HepG2 (cell line): ENCODE results near the gene RASA3. TPM values are rescaled to one million over a fixed set of nuclear protein-coding genes. Genes with fewer than 3 reads are reported as not detected.

Experiments
- ATAC-seq: fragments of 200-7000 bp; cut with Tn5 transposase; 3 replicates; pipeline ENCODE4 v1.9.1; 2020; ENCODE audit warnings: mild to moderate bottlenecking, moderate library complexity
- BruUV-seq: library from RNA; stranded (reverse); fragments of 400-500 nt; replicated peaks from 2 replicates; lab custom pipeline; 2021; lab: Mats Ljungman, UMichigan
- CTCF ChIA-PET: fragments of 300-600 bp; formaldehyde crosslinking; extraction: SDS; loops from one replicate; lab custom pipeline; 2021; ENCODE audit warnings: low total read pairs, inconsistent platforms, low intra/inter-chr PET ratio; lab: Yijun Ruan, JAX
- POLR2A ChIA-PET: fragments of 350-600 bp; sonication (Branson Sonifier 250); formaldehyde crosslinking; loops from one replicate; lab custom pipeline; 2020; ENCODE audit warnings: antibody characterized with exemption, inconsistent platforms; lab: Yijun Ruan, JAX
- DNase-seq: peaks from one replicate; pipeline ENCODE4 v3.0.0-alpha.2; 2015; ENCODE audit warnings: low spot score
- FAIRE-seq: peaks from 3 replicates; lab custom pipeline; 2011; peaks lifted over from hg19 to GRCh38; lab: Jason Lieb, UNC
- H2AFZ ChIP-seq: one replicate; pipeline ENCODE4 v1.6.1; 2011; ENCODE audit warnings: low read length, inconsistent platforms
- H3K27ac ChIP-seq: fragments of 300-600 bp; 3 replicates; pipeline ENCODE4 v1.8.0; 2011; ENCODE audit warnings: mixed run types, mild to moderate bottlenecking, mixed read lengths, low read length, inconsistent platforms; ENCODE audit not compliant: insufficient read depth; ENCODE audit errors: extremely low read length
- H3K27me3 ChIP-seq, 2 experiments: fragments of 200-600 bp in 1 of 2; 2 replicates in 1 of 2; 3 replicates in 1 of 2; pipeline versions ENCODE4 v1.6.0 to v1.8.0; 2011; ENCODE audit warnings: low read length in 2 of 2, mild to moderate bottlenecking in 2 of 2, moderate library complexity in 2 of 2, inconsistent platforms in 1 of 2; ENCODE audit not compliant: insufficient read depth in 2 of 2, control insufficient read depth in 1 of 2
- H3K36me3 ChIP-seq, 2 experiments: fragments of 200-600 bp in 1 of 2; replicated peaks in 1 of 2; 2 replicates in 1 of 2; 3 replicates in 1 of 2; pipeline versions ENCODE4 v1.5.1 to v1.8.0; 2011; ENCODE audit warnings: low read length in 2 of 2, inconsistent platforms in 1 of 2; ENCODE audit not compliant: insufficient read depth in 2 of 2, control insufficient read depth in 1 of 2
- H3K4me1 ChIP-seq: 2 replicates; pipeline ENCODE4 v1.5.1; 2012; ENCODE audit warnings: low read length, inconsistent platforms; ENCODE audit not compliant: insufficient read depth
- H3K4me2 ChIP-seq: 2 replicates; pipeline ENCODE4 v1.6.0; 2011; ENCODE audit warnings: low read depth, low read length, inconsistent platforms
- H3K4me3 ChIP-seq, 3 experiments: fragments of 200-600 bp in 1 of 3; sonication (generic), shearing (Covaris generic) in 1 of 3; replicated peaks in 1 of 3; 2 replicates each; pipeline ENCODE4 v1.5.1; 2011 to 2016; ENCODE audit warnings: low read length in 3 of 3, inconsistent platforms in 2 of 3, low read depth in 2 of 3, mild to moderate bottlenecking in 2 of 3, control low read depth in 1 of 3, mixed read lengths in 1 of 3; ENCODE audit not compliant: insufficient read depth in 1 of 3
- H3K79me2 ChIP-seq: one replicate; pipeline ENCODE4 v1.6.1; 2011; ENCODE audit warnings: low read length, inconsistent platforms; ENCODE audit not compliant: insufficient read depth
- H3K9ac ChIP-seq: 2 replicates; pipeline ENCODE4 v1.6.0; 2011; ENCODE audit warnings: mild to moderate bottlenecking, low read depth, low read length, inconsistent platforms; ENCODE audit not compliant: insufficient read depth
- H3K9me3 ChIP-seq: 2 replicates; pipeline ENCODE4 v1.5.1; 2012; ENCODE audit warnings: mild to moderate bottlenecking, low read length
- H4K20me1 ChIP-seq: 2 replicates; pipeline ENCODE4 v1.6.0; 2011; ENCODE audit warnings: inconsistent platforms, mild to moderate bottlenecking, low read length, moderate library complexity; ENCODE audit not compliant: insufficient read depth
- SOX6 ChIP-seq, 2 experiments: fragments of 450-650 bp in 1 of 2; sonication (generic) in 1 of 2; formaldehyde crosslinking in 1 of 2; IDR thresholded peaks; 2 replicates each; pipeline versions ENCODE4 v1.4.0 to v1.6.1; 2017 to 2020; ENCODE audit warnings: antibody characterized with exemption in 1 of 2, mild to moderate bottlenecking in 1 of 2, missing genetic modification reagents in 1 of 2
- SUZ12 ChIP-seq: fragments of 150-350 bp; IDR thresholded peaks from 2 replicates; pipeline ENCODE4 v1.6.1; 2014; ENCODE audit warnings: low read depth, low read length
- TSC22D2 ChIP-seq: sonication (generic); formaldehyde crosslinking; IDR thresholded peaks from 2 replicates; pipeline ENCODE4 v1.5.1; 2020; ENCODE audit warnings: missing genetic modification reagents, mild to moderate bottlenecking, borderline replicate concordance
- WGBS: methylation state at CpG from one replicate; pipeline ENCODE4 v1.1.6; 2017; ENCODE audit warnings: low lambda C conversion rate; 5-methylcytosine and 5-hydroxymethylcytosine counted together
- in situ Hi-C: cut with HindIII; loops from 2 replicates; pipeline ENCODE4 v1.10.0; 2017; ENCODE audit warnings: low pct_unique_long_range_greater_than_20kb; ENCODE audit not compliant: extremely low pct_ligation_motif_present
- intact Hi-C: fragments of 100-400 bp; cut with micrococcal nuclease; formaldehyde crosslinking; loops from one replicate; pipeline ENCODE4 v1.10.0; 2022; ENCODE audit not compliant: unreplicated experiment
- polyA plus RNA-seq, 8 experiments: library from polyadenylated mRNA; depleted of rRNA in 3 of 8; stranded (reverse) in 7 of 8; unstranded in 1 of 8; fragments of >200 nt; fragmentation: Illumina TruSeq in 4 of 8; extraction: Trizol in 4 of 8; gene quantifications; 2 replicates each; pipeline versions ENCODE4 v1.2.1 to v1.2.3, GENCODE V29; 2011 to 2016; ENCODE audit warnings: low read depth in 4 of 8, missing spikeins in 1 of 8, mixed read lengths in 1 of 8; ENCODE audit not compliant: insufficient read depth in 1 of 8
- total RNA-seq, 5 experiments: library from RNA; depleted of rRNA; stranded (reverse); fragments of >200 nt; fragmentation: Illumina TruSeq; extraction: Trizol; gene quantifications; 2 replicates each; pipeline ENCODE4 v1.2.3, GENCODE V29; 2016; ENCODE audit warnings: low read depth in 1 of 5

Gene RASA3
- total and polyA plus RNA-seq, 2 of the 13 experiments (the other 11 are each of a cell fraction or from before 2014, with no cell fraction given), result 0.05 TPM; not detected in 1

DNA sequence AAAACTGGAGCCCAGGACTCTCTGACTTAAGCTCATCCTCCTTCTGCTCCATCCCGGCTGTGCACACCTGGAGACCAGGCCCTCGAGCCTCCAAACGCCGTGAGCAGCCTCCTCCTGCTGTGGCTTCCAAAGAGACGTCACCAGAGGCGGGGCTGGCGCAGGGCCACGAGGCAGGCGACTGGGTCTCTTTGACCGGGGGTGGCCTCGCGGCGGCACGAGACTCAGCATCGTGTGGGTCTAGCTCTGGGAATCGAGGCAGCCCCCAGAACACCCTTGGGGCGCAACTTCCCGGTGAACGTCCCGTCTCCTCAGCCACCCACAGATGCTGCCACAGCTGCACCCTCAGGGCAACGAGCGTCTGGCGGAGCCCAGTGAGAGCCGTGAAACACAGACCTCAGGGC, 22.8 kb downstream of the RASA3 start:
- Histone ChIP-seq H3K4me1 (0 out of 2 replicates have a peak, but pooled peaks cover 6% of the 10 kb centered on the region), H3K9me3 (no peaks in the 10 kb centered on the region), H3K36me3 (no peaks in the 10 kb centered on the region), H3K27me3 (peaks cover 21 to 85% of the 10 kb centered on the region in 2 experiments), H3K79me2 (no peaks in the 10 kb centered on the region), H3K4me2 (no peak overlapping the region), H4K20me1 (no peaks in the 10 kb centered on the region), H3K9ac (no peak overlapping the region), H3K4me3 (no peak overlapping the region), H3K27ac (no peak overlapping the region), H2AFZ (no peak overlapping the region)
- TF ChIP-seq SOX6 (IDR thresholded peaks at IDR 0.05), result no peak
- TF ChIP-seq SOX6 (CRISPR knock-in tag; IDR thresholded peaks at IDR 0.05), result no peak
- TF ChIP-seq SUZ12, result no peak
- 46% methylated on average over 15 of the region's 24 CpGs for WGBS
- in situ Hi-C loops, result no loop called here
- ChIA-PET POLR2A (no interaction called here), CTCF (no interaction called here)
- DNase-seq (no peak), ATAC-seq (no peak), FAIRE-seq (no peak)
- no TSS peak for BruUV-seq
- intact Hi-C loops, result loop anchor here (2.0 kb wide), 1 partner anchor 13 kb away; no protein-coding TSS in a partner anchor

DNA sequence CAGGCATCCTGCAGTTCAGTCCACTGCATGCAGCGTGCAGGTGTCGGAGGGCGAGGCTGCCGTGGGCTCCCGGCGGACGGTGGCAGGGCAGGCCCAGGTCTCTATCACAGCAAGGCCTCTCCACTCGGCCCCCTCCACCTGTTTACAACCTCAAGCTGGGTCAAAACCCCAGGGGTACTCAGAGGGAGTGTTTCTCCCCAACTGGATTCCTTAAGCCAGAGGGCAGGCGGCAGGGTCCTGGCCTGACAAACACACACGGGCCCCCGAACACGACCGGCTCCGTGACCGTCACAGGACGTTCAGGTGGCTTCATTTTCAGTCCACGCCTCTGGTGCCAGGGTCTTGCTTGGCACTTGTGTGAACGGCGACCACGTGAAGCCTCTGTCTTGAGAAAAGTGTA, 23.5 kb downstream of the RASA3 start:
- FAIRE-seq (no peak), DNase-seq (no peak), ATAC-seq (no peak)
- no TSS peak for BruUV-seq
- ChIA-PET CTCF (no interaction called here), POLR2A (no interaction called here)
- no peaks in the 10 kb centered on the region for H3K36me3 ChIP-seq
- no peaks in the 10 kb centered on the region for H3K9me3 ChIP-seq
- no peak overlapping the region for H2AFZ ChIP-seq
- no peaks in the 10 kb centered on the region for H4K20me1 ChIP-seq
- no peak overlapping the region for H3K4me2 ChIP-seq
- in situ Hi-C loops, result no loop called here
- TF ChIP-seq TSC22D2, result no peak
- WGBS, result 47% methylated on average over 5 of the region's 20 CpGs
- intact Hi-C loops, result no loop called here
- H3K9ac ChIP-seq, result no peak overlapping the region
- no peaks in the 10 kb centered on the region for H3K79me2 ChIP-seq
- no peak overlapping the region for H3K4me3 ChIP-seq
- H3K27me3 ChIP-seq, result peaks cover 21 to 79% of the 10 kb centered on the region in 2 experiments
- H3K4me1 ChIP-seq, result 0 out of 2 replicates have a peak, but pooled peaks cover 6% of the 10 kb centered on the region
- H3K27ac ChIP-seq, result no peak overlapping the region
